ENCODE results near the gene BAX.

DNA sequence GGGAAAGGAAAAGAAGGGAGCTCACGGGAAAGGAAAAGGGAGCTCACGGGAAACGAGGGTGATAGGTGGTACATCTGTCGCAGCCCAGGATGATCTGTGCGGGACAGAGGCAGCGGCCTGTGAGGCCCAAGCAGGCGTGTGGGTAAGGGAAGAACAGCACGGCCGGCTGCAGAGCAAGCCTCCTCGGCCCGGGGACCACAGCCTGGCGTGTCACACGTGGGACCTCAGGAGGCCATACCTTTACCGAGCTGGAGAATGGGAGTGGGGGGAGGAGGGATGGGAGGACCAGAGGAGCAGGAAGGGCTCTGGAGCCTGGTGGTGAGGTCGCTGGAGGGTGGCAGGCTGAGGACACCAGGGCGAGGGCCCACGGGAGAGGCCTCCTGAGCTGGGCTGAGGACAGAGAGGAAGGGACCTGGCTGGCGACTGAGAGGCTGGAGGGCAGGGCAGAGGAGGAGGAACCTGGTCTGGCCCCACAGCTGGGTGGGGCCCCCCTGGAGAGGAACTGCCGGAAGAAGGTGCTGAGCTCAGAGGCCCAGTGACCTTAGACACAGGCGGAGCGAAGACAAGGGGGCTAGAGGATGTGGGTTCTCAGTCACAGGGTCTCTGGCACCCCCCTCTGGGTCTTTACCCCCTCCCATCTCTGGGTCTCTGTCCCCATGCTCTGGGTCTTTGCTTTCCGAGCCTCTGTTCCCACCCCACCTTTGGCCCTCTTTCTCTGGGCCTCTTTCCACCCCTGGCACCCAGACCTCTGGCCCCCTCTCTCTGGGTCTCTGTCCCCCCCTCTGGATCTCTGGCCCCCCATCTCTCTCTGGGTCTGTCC lies 7.6 kb downstream of the BAX start:
- peak; percentile 38 for TF ChIP-seq POLR2A (IDR thresholded peaks at IDR 0.05; ENCODE audit: extremely low read depth, insufficient read length)
- TF ChIP-seq, protein P1, sequence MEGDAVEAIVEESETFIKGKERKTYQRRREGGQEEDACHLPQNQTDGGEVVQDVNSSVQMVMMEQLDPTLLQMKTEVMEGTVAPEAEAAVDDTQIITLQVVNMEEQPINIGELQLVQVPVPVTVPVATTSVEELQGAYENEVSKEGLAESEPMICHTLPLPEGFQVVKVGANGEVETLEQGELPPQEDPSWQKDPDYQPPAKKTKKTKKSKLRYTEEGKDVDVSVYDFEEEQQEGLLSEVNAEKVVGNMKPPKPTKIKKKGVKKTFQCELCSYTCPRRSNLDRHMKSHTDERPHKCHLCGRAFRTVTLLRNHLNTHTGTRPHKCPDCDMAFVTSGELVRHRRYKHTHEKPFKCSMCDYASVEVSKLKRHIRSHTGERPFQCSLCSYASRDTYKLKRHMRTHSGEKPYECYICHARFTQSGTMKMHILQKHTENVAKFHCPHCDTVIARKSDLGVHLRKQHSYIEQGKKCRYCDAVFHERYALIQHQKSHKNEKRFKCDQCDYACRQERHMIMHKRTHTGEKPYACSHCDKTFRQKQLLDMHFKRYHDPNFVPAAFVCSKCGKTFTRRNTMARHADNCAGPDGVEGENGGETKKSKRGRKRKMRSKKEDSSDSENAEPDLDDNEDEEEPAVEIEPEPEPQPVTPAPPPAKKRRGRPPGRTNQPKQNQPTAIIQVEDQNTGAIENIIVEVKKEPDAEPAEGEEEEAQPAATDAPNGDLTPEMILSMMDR (IDR thresholded peaks at IDR 0.05; ENCODE audit: low read depth, low read length), result no peak
